HFFc6 (cell line): ENCODE results near the gene CREB3. TPM values are rescaled to one million over a fixed set of nuclear protein-coding genes. Genes with fewer than 3 reads are reported as not detected.

Source experiments
- DNase-seq: peaks from one replicate; pipeline ENCODE4 v3.0.0-alpha.2; 2018
- H3K27ac Mint-ChIP-seq: 2 replicates; pipeline ENCODE4 v1.8.0; 2020; ENCODE audit warnings: mild to moderate bottlenecking, mixed read lengths
- H3K27me3 Mint-ChIP-seq: 2 replicates; pipeline ENCODE4 v1.8.0; 2021; ENCODE audit warnings: mild to moderate bottlenecking, moderate library complexity, mixed read lengths; ENCODE audit not compliant: insufficient read depth
- H3K36me3 Mint-ChIP-seq: 2 replicates; pipeline ENCODE4 v1.8.0; 2021; ENCODE audit warnings: low read depth, mixed read lengths
- H3K4me1 Mint-ChIP-seq: 2 replicates; pipeline ENCODE4 v1.8.0; 2020; ENCODE audit warnings: low read depth, mixed read lengths
- H3K4me3 Mint-ChIP-seq: 2 replicates; pipeline ENCODE4 v1.8.0; 2020; ENCODE audit warnings: mild to moderate bottlenecking, moderate library complexity, mixed read lengths
- H3K9me3 Mint-ChIP-seq: 2 replicates; pipeline ENCODE4 v1.8.0; 2020; ENCODE audit warnings: mild to moderate bottlenecking, mixed read lengths
- CTCF ChIP-seq: fragments of 200-600 bp; sonication (generic); IDR thresholded peaks from 2 replicates; pipeline ENCODE4 v1.5.0; 2021; ENCODE audit warnings: antibody characterized with exemption, mild to moderate bottlenecking
- total RNA-seq, 6 experiments: library from RNA; stranded (reverse); fragmentation: NEBNext Ultra II Directional; extraction: Animal tissue kit (Norgen Biotek cat#: 25700); gene quantifications; 2 replicates in 1 of 6; 3 replicates in 5 of 6; pipeline ENCODE4 v1.2.3, GENCODE V29; 2021

Gene CREB3
- total RNA-seq, 6 experiments from 2014 or later, result 106 to 127 (median 114) TPM

- no peak overlapping the region; the same call in 1 of the 2 replicates for H3K4me3 Mint-ChIP-seq
- peak; percentile 53 for TF ChIP-seq CTCF
- H3K36me3 Mint-ChIP-seq, result peaks cover 50% of the 10 kb centered on the region
- H3K27ac Mint-ChIP-seq, result no peak overlapping the region
- peak; percentile 72 for DNase-seq
- H3K4me1 Mint-ChIP-seq, result peaks cover 35% of the 10 kb centered on the region
- peaks cover 8% of the 10 kb centered on the region for H3K27me3 Mint-ChIP-seq
- no peaks in the 10 kb centered on the region for H3K9me3 Mint-ChIP-seq
Observed at GRCh38 chr9:35732800-35733541, 505 bp downstream of the CREB3 start.

- Mint-ChIP-seq H3K9me3 (no peaks in the 10 kb centered on the region), H3K4me1 (peaks cover 35% of the 10 kb centered on the region), H3K36me3 (peaks cover 57% of the 10 kb centered on the region), H3K27me3 (peaks cover 8% of the 10 kb centered on the region), H3K27ac (no peak overlapping the region; the same call in 1 of the 2 replicates), H3K4me3 (no peak overlapping the region; the same call in 1 of the 2 replicates)
- DNase-seq, result peak; percentile 25
- TF ChIP-seq CTCF, result no peak
Observed at GRCh38 chr9:35734096-35734495, 1.6 kb downstream of the CREB3 start.

GRCh38 chr9:35736201-35736633, 3.8 kb downstream of the CREB3 start:
- DNase-seq, result peak; percentile 76
- peaks cover 55% of the 10 kb centered on the region for H3K36me3 Mint-ChIP-seq
- H3K9me3 Mint-ChIP-seq, result no peaks in the 10 kb centered on the region

GRCh38 chr9:35737143-35737542, 4.7 kb downstream of the CREB3 start:
- H3K36me3 Mint-ChIP-seq, result peaks cover 50% of the 10 kb centered on the region
- H3K4me1 Mint-ChIP-seq, result peaks cover 35% of the 10 kb centered on the region
- no peaks in the 10 kb centered on the region for H3K9me3 Mint-ChIP-seq
- no peak overlapping the region for H3K4me3 Mint-ChIP-seq
- no peak for TF ChIP-seq CTCF
- no peak for DNase-seq
- H3K27ac Mint-ChIP-seq, result peak overlapping the region; percentile 45
- no peaks in the 10 kb centered on the region; the same call in 1 of the 2 replicates for H3K27me3 Mint-ChIP-seq

More at GRCh38 chr9:35736201-35736633, 3.8 kb downstream of the CREB3 start:
- Mint-ChIP-seq H3K4me1 (peaks cover 35% of the 10 kb centered on the region), H3K27me3 (peaks cover 6% of the 10 kb centered on the region), H3K4me3 (no peak overlapping the region), H3K27ac (peak overlapping the region; percentile 45)
- peak; percentile 84 for TF ChIP-seq CTCF

- Mint-ChIP-seq H3K27me3 (no peaks in the 10 kb centered on the region; the same call in 1 of the 2 replicates), H3K9me3 (no peaks in the 10 kb centered on the region), H3K4me1 (peaks cover 32% of the 10 kb centered on the region), H3K36me3 (peaks cover 52% of the 10 kb centered on the region), H3K27ac (no peak overlapping the region), H3K4me3 (no peak overlapping the region)
- no peak for DNase-seq
- no peak for TF ChIP-seq CTCF
Observed at GRCh38 chr9:35738186-35738585, 5.7 kb downstream of the CREB3 start.
